Measurements from ENCODE around the gene SPTB. TPM values are rescaled to one million over a fixed set of nuclear protein-coding genes. Genes with fewer than 3 reads are reported as not detected.

The SPTB gene
- total RNA-seq, 1 experiment from 2014 or later, result 0.43 TPM

DNA sequence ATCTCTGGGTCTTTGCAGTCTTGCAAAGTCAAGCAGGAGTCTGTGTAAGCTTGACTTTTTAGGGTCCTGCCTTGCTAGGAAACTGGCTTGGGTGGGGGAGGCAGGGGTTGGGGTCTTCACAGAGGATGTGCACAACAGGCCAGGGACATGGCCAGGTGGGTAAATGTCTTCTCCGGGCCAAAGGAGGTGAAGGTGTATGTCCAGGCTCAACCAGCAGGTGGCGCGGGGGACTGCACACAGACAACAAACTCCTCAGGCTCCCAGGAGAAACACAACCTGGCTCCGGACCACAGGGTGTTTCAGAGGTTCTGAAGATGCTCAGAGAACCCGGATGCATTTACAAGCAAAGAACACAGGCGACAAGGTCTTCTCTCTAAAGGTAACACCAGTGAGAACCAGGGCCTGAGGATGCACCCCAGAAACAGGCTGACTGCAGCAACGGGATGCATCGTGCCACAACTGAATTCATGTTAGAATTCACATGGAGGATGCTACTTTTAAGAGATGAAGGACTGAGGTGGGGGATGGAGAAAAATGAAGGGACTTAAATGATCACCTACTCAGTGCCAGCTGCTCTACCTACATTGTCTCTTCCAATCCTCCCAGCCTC lies 119.5 kb downstream of the SPTB start:
- Histone ChIP-seq H3K27ac (ENCODE audit: low read depth, low read length, poor library complexity, severe bottlenecking) (no peak overlapping the region), H3K27me3 (replicated peaks; ENCODE audit: insufficient read depth, low read depth, low read length, poor library complexity) (no peaks in the 10 kb centered on the region), H3K36me3 (ENCODE audit: insufficient read depth, low read length, poor library complexity, severe bottlenecking) (no peaks in the 10 kb centered on the region), H3K9me3 (ENCODE audit: low read depth, low read length, poor library complexity, severe bottlenecking) (no peaks in the 10 kb centered on the region), H3K4me3 (ENCODE audit: low read depth, low read length, poor library complexity, severe bottlenecking) (no peak overlapping the region), H3K4me1 (ENCODE audit: insufficient read depth, low read length, poor library complexity, severe bottlenecking) (peaks cover 42% of the 10 kb centered on the region)
- TF ChIP-seq, protein P1, sequence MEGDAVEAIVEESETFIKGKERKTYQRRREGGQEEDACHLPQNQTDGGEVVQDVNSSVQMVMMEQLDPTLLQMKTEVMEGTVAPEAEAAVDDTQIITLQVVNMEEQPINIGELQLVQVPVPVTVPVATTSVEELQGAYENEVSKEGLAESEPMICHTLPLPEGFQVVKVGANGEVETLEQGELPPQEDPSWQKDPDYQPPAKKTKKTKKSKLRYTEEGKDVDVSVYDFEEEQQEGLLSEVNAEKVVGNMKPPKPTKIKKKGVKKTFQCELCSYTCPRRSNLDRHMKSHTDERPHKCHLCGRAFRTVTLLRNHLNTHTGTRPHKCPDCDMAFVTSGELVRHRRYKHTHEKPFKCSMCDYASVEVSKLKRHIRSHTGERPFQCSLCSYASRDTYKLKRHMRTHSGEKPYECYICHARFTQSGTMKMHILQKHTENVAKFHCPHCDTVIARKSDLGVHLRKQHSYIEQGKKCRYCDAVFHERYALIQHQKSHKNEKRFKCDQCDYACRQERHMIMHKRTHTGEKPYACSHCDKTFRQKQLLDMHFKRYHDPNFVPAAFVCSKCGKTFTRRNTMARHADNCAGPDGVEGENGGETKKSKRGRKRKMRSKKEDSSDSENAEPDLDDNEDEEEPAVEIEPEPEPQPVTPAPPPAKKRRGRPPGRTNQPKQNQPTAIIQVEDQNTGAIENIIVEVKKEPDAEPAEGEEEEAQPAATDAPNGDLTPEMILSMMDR (conservative IDR thresholded peaks at IDR 0.05; ENCODE audit: low read depth, low read length), result peak; percentile 89
- no peak for TF ChIP-seq EZH2 (IDR thresholded peaks at IDR 0.05; ENCODE audit: borderline replicate concordance, low read depth, low read length, poor library complexity, severe bottlenecking)
- ChIA-PET CTCF (no interaction called here), POLR2A (ENCODE audit: low non-redundant PET) (no interaction called here)
- no TSS peak for BruUV-seq (replicated peaks)
- intact Hi-C loops (cut with micrococcal nuclease; ENCODE audit: unreplicated experiment), result loop anchor here (5.0 to 10.0 kb wide), 2 partner anchors 215 to 418 kb away; partner anchors contain the start of genes HSPA2 and PPP1R36
- peak; percentile 63 for DNase-seq (ENCODE audit: low spot score)

DNA sequence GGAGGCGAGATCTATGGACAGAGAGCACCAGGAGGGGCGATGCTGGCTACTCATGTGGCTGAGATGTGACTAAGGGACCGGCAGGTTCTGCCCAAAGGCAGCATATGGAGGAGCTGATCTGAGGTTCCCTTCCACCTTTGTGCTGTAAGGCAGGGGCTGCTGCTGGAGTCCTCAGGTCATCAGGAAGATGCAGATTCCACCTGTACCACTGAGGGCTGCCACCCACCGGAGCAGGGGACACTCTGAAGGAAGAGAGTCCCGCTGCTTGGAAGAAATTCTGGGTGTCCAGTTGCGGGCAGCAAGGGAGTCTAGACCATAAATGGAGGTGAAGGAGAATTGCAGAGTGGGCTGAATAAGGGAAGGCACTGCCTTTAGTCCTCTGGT lies 120.2 kb downstream of the SPTB start:
- BruUV-seq (replicated peaks), result no TSS peak
- DNase-seq (ENCODE audit: low spot score), result no peak
- ChIA-PET CTCF (no interaction called here), POLR2A (ENCODE audit: low non-redundant PET) (no interaction called here)
- intact Hi-C loops (cut with micrococcal nuclease; ENCODE audit: unreplicated experiment), result no loop called here
- H3K9me3 ChIP-seq (ENCODE audit: low read depth, low read length, poor library complexity, severe bottlenecking), result no peaks in the 10 kb centered on the region
- H3K4me3 ChIP-seq (ENCODE audit: low read depth, low read length, poor library complexity, severe bottlenecking), result no peak overlapping the region
- no peaks in the 10 kb centered on the region for H3K27me3 ChIP-seq (replicated peaks; ENCODE audit: insufficient read depth, low read depth, low read length, poor library complexity)
- no peaks in the 10 kb centered on the region for H3K36me3 ChIP-seq (ENCODE audit: insufficient read depth, low read length, poor library complexity, severe bottlenecking)
- no peak for TF ChIP-seq EZH2 (IDR thresholded peaks at IDR 0.05; ENCODE audit: borderline replicate concordance, low read depth, low read length, poor library complexity, severe bottlenecking)
- TF ChIP-seq, protein P1 (conservative IDR thresholded peaks at IDR 0.05; ENCODE audit: low read depth, low read length), result no peak
- no peak overlapping the region for H3K27ac ChIP-seq (ENCODE audit: low read depth, low read length, poor library complexity, severe bottlenecking)
- H3K4me1 ChIP-seq (ENCODE audit: insufficient read depth, low read length, poor library complexity, severe bottlenecking), result peaks cover 40% of the 10 kb centered on the region

DNA sequence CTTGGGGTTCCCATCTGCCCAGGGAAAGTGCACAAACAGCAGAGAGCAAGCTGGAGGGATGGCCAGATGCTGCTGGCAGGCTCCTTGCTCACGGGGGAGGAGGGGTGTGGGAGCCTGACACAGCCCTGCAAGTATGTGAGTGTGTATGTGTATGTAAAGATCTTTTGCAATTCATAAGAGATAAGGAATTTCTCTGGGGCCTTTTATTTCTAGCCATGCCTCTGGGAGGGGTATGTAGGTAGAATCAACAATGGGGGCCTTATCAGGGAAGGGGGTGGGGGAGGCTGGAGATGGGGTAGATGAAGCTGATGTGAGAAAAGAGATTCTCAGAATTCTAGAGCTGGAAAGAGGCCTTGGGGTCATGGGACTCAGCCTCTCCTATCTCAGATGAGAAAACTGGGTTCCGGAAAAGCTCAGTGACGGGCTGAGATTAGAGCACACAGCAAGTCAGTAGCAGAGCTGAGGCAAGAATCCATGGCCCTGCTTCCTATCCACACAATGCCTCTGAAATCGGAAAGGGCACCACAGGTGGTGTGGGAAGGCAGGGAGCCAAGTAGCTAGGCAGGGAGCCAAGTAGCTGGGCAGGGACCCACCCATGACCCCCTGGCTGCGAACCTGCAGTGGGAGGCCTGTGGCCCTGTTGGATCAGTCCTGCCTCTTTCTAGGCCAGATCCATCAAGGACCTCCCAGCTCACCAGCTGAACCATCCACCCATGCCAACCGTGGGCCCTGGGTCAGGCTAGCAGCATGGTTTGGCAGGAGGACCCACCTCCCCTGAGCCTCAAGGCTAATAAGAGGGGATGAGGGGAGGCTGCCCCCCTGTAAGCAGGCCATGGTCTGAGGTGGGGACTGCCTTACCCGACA lies 120.8 kb downstream of the SPTB start:
- ChIA-PET CTCF (interaction anchor here (0.6 kb wide), 1 partner anchor 95 kb away, joined by 3 read pairs; no protein-coding TSS in a partner anchor), POLR2A (ENCODE audit: low non-redundant PET) (no interaction called here)
- Histone ChIP-seq H3K9me3 (ENCODE audit: low read depth, low read length, poor library complexity, severe bottlenecking) (no peaks in the 10 kb centered on the region), H3K4me3 (ENCODE audit: low read depth, low read length, poor library complexity, severe bottlenecking) (no peak overlapping the region), H3K27me3 (replicated peaks; ENCODE audit: insufficient read depth, low read depth, low read length, poor library complexity) (no peaks in the 10 kb centered on the region), H3K27ac (ENCODE audit: low read depth, low read length, poor library complexity, severe bottlenecking) (no peak overlapping the region), H3K4me1 (ENCODE audit: insufficient read depth, low read length, poor library complexity, severe bottlenecking) (peaks cover 34% of the 10 kb centered on the region), H3K36me3 (ENCODE audit: insufficient read depth, low read length, poor library complexity, severe bottlenecking) (no peaks in the 10 kb centered on the region)
- intact Hi-C loops (cut with micrococcal nuclease; ENCODE audit: unreplicated experiment), result no loop called here
- TF ChIP-seq EZH2 (IDR thresholded peaks at IDR 0.05; ENCODE audit: borderline replicate concordance, low read depth, low read length, poor library complexity, severe bottlenecking), result no peak
- TF ChIP-seq, protein P1 (conservative IDR thresholded peaks at IDR 0.05; ENCODE audit: low read depth, low read length), result no peak
- DNase-seq (ENCODE audit: low spot score), result no peak
- BruUV-seq (replicated peaks), result no TSS peak
